Measurements from ENCODE around the gene C6orf118. TPM values are rescaled to one million over a fixed set of nuclear protein-coding genes. Genes with fewer than 3 reads are reported as not detected.

The C6orf118 gene
- total RNA-seq, 4 donors from 2014 or later: not detected

- H3K4me1 ChIP-seq: no peaks in the 10 kb centered on the region
- H3K27me3 ChIP-seq: no peaks in the 10 kb centered on the region
- H3K9me3 ChIP-seq: peaks cover 0 to 21% (median 2%) of the 10 kb centered on the region in 3 donors
- TF ChIP-seq CTCF (IDR thresholded peaks at IDR 0.05) (no peak), POLR2A (IDR thresholded peaks at IDR 0.05) (no peak)
- intact Hi-C loops (cut with DNase I): no loop called here
- WGBS, 2 donors: 44 to 47% methylated on average over 7 to 8 of the region's 8 CpGs
- DNase-seq: no peak
- H3K4me3 ChIP-seq: no peak overlapping the region
- H3K27ac ChIP-seq: no peak overlapping the region
- H3K36me3 ChIP-seq: no peaks in the 10 kb centered on the region
Measured at GRCh38 chr6:165232731-165233488, 76.5 kb downstream of the C6orf118 start.

DNA sequence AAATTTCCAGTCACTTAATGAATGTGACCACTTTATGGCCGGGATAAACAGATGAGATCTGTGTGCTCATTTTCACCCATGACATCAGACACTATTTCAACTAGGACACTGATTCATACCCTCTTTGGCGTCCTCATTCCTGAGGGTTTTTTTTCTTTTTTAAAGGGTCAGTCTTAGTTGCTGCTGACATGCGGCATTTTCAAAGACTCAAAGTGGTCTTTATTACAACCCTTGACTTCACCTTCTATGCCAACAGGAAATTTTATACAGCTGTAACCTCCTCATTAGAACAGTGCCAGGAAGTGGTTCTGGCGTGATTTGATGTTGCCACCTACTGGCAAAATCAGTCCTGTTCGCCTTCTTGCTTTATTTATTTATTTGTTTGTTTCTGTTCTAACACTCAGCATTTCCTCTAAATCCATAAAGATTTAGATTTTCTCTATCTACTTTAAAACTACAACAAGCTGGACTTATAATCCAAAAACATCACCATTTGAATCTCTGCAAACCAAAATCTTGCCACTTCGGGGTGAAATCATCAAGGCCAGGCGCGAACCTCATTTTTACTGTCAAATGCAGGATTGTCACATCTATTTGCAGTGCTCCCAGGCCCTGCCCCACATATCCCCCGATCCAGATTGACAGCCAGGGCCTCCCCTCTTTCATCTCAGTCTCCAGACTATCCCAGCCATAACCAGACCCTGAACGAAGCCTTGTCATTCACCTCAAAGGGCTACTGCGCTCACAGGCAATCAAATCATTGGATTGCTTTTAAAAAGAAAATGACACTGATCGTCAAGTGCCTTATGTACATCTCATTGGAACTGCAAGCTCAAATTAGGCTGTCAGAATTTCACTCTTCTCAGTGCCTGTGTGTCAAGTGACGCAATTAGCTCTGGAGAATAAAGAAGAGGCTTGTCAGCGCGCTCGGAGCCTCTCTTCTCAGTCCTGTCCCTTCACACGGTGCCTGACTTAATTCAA, 77.5 kb downstream of the C6orf118 start:
- TF ChIP-seq POLR2A (IDR thresholded peaks at IDR 0.05) (no peak), CTCF (IDR thresholded peaks at IDR 0.05) (peak in 2 of 6 experiments; percentile 11 to 21)
- H3K27me3 ChIP-seq: no peaks in the 10 kb centered on the region
- intact Hi-C loops (cut with DNase I): no loop called here
- no peak for DNase-seq
- 60% methylated on average over 15 to 17 of the region's 17 CpGs for WGBS, 2 donors
- H3K9me3 ChIP-seq: peaks cover 0 to 13% (median 2%) of the 10 kb centered on the region in 3 donors
- H3K4me1 ChIP-seq: no peaks in the 10 kb centered on the region
- H3K4me3 ChIP-seq: no peak overlapping the region
- no peak overlapping the region for H3K27ac ChIP-seq
- H3K36me3 ChIP-seq: no peaks in the 10 kb centered on the region

DNA sequence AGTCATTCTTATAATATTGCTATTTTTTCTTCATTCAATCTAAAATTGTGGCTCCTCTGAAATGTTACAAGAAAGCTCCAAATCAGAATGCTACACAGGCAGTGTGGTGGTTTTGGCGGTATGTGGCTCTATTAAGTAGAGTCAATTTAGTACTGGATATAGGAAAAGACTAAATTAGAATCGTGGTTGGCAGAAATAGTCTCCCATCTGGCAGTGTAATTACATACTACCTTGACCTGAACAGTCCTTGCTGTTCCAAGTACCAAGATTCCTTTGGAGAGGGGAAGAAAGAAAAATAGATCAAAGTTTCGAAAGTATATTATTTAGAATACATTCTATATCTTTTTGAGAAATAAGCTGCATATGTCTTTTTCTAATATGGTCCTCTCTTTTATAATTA, 78.2 kb downstream of the C6orf118 start:
- 58 to 73% methylated on average over 3 of the region's 3 CpGs for WGBS, 2 donors
- Histone ChIP-seq H3K4me1 (no peaks in the 10 kb centered on the region), H3K27ac (no peak overlapping the region)

More for the DNA sequence above, 78.2 kb downstream of the C6orf118 start:
- no peaks in the 10 kb centered on the region for H3K36me3 ChIP-seq
- no peak overlapping the region for H3K4me3 ChIP-seq
- no peak for DNase-seq
- intact Hi-C loops (cut with DNase I): no loop called here
- TF ChIP-seq CTCF (IDR thresholded peaks at IDR 0.05): no peak
- TF ChIP-seq POLR2A (IDR thresholded peaks at IDR 0.05): no peak
- H3K27me3 ChIP-seq: no peaks in the 10 kb centered on the region
- peaks cover 0 to 6% (median 2%) of the 10 kb centered on the region in 3 donors for H3K9me3 ChIP-seq

Data from esophagus squamous epithelium (tissue), 5 donors.